WTC11 (cell line): ENCODE results near the gene FBF1.

Source experiments
- ATF1 ChIP-seq: sonication (generic); formaldehyde crosslinking; IDR thresholded peaks from 2 replicates; pipeline ENCODE4 v1.8.1; 2023; ENCODE audit warnings: mild to moderate bottlenecking, moderate library complexity, missing genetic modification reagents
- CREB1 ChIP-seq: sonication (generic); formaldehyde crosslinking; IDR thresholded peaks from 2 replicates; pipeline ENCODE4 v1.8.0; 2023; ENCODE audit warnings: mild to moderate bottlenecking, missing genetic modification reagents
- CTCF ChIP-seq: fragments of 200-600 bp; IDR thresholded peaks from 2 replicates; pipeline ENCODE4 v1.8.0; 2022; ENCODE audit warnings: antibody characterized with exemption
- ETV6 ChIP-seq: sonication (generic); formaldehyde crosslinking; IDR thresholded peaks from 2 replicates; pipeline ENCODE4 v1.8.1; 2022; ENCODE audit warnings: mild to moderate bottlenecking, missing genetic modification reagents
- MAX ChIP-seq: sonication (generic); formaldehyde crosslinking; IDR thresholded peaks from 2 replicates; pipeline ENCODE4 v1.8.0; 2022; ENCODE audit warnings: mild to moderate bottlenecking, missing genetic modification reagents
- NR3C1 ChIP-seq: sonication (generic); formaldehyde crosslinking; conservative IDR thresholded peaks from 2 replicates; pipeline ENCODE4 v1.8.1; 2023; ENCODE audit warnings: low read depth, mild to moderate bottlenecking, missing genetic modification reagents
- SP1 ChIP-seq: sonication (generic); formaldehyde crosslinking; conservative IDR thresholded peaks from 2 replicates; pipeline ENCODE4 v1.8.1; 2022; ENCODE audit warnings: missing genetic modification reagents
- ZNF232 ChIP-seq: sonication (generic); formaldehyde crosslinking; IDR thresholded peaks from 2 replicates; pipeline ENCODE4 v1.8.0; 2022; ENCODE audit warnings: mild to moderate bottlenecking, missing genetic modification reagents
- TF ChIP-seq, protein P1 (sequence below): sonication (generic); formaldehyde crosslinking; conservative IDR thresholded peaks from 2 replicates; pipeline ENCODE4 v1.8.1; 2023; ENCODE audit warnings: mild to moderate bottlenecking, low read depth, missing genetic modification reagents, moderate library complexity
- TF ChIP-seq, protein P2 (sequence below): sonication (generic); formaldehyde crosslinking; IDR thresholded peaks from 2 replicates; pipeline ENCODE4 v1.8.1; 2022; ENCODE audit warnings: low read depth, missing genetic modification reagents, borderline replicate concordance

- TF ChIP-seq CTCF (no peak), CREB1 (CRISPR knock-in tag) (no peak), ZNF232 (CRISPR knock-in tag) (no peak), ATF1 (no peak), NR3C1 (CRISPR knock-in tag) (no peak), SP1 (no peak), ETV6 (CRISPR knock-in tag) (no peak), MAX (CRISPR knock-in tag) (no peak)
- TF ChIP-seq, protein P1, sequence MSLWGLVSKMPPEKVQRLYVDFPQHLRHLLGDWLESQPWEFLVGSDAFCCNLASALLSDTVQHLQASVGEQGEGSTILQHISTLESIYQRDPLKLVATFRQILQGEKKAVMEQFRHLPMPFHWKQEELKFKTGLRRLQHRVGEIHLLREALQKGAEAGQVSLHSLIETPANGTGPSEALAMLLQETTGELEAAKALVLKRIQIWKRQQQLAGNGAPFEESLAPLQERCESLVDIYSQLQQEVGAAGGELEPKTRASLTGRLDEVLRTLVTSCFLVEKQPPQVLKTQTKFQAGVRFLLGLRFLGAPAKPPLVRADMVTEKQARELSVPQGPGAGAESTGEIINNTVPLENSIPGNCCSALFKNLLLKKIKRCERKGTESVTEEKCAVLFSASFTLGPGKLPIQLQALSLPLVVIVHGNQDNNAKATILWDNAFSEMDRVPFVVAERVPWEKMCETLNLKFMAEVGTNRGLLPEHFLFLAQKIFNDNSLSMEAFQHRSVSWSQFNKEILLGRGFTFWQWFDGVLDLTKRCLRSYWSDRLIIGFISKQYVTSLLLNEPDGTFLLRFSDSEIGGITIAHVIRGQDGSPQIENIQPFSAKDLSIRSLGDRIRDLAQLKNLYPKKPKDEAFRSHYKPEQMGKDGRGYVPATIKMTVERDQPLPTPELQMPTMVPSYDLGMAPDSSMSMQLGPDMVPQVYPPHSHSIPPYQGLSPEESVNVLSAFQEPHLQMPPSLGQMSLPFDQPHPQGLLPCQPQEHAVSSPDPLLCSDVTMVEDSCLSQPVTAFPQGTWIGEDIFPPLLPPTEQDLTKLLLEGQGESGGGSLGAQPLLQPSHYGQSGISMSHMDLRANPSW (CRISPR knock-in tag), result no peak
- TF ChIP-seq, protein P2, sequence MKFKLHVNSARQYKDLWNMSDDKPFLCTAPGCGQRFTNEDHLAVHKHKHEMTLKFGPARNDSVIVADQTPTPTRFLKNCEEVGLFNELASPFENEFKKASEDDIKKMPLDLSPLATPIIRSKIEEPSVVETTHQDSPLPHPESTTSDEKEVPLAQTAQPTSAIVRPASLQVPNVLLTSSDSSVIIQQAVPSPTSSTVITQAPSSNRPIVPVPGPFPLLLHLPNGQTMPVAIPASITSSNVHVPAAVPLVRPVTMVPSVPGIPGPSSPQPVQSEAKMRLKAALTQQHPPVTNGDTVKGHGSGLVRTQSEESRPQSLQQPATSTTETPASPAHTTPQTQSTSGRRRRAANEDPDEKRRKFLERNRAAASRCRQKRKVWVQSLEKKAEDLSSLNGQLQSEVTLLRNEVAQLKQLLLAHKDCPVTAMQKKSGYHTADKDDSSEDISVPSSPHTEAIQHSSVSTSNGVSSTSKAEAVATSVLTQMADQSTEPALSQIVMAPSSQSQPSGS, result no peak
These were observed 30.1 kb downstream of the FBF1 start for GRCh38 chr17:75910699-75911098.
